Putamen (tissue), 1 donor: ENCODE results near the gene CRYL1.

Experiments
- DNase-seq: peaks from one replicate; pipeline ENCODE4 v3.0.0-alpha.2; 2016; ENCODE audit warnings: low spot score

Gene CRYL1

GRCh38 chr13:20492641-20493040 lies 33.0 kb downstream of the CRYL1 start:
- DNase-seq: no peak

GRCh38 chr13:20491926-20492435 lies 33.7 kb downstream of the CRYL1 start:
- DNase-seq: no peak

- DNase-seq: no peak
These were observed 36.4 kb downstream of the CRYL1 start for GRCh38 chr13:20489185-20489820.

- DNase-seq: no peak
These were observed 37.7 kb downstream of the CRYL1 start for GRCh38 chr13:20487927-20488326.

GRCh38 chr13:20482787-20483186 lies 42.9 kb downstream of the CRYL1 start:
- DNase-seq: no peak

- no peak for DNase-seq
These were observed 43.3 kb downstream of the CRYL1 start for GRCh38 chr13:20482275-20482761.

- no peak for DNase-seq
These were observed 48.3 kb downstream of the CRYL1 start for GRCh38 chr13:20477394-20477793.

- DNase-seq: no peak
These were observed 49.5 kb downstream of the CRYL1 start for GRCh38 chr13:20475927-20476691.

- DNase-seq: no peak
These were observed 51.1 kb downstream of the CRYL1 start for GRCh38 chr13:20474515-20474914.

GRCh38 chr13:20473888-20474287 lies 51.8 kb downstream of the CRYL1 start:
- DNase-seq: no peak

- DNase-seq: no peak
These were observed 52.5 kb downstream of the CRYL1 start for GRCh38 chr13:20473139-20473538.

- no peak for DNase-seq
These were observed 53.1 kb downstream of the CRYL1 start for GRCh38 chr13:20472531-20472930.

- no peak for DNase-seq
These were observed 55.5 kb downstream of the CRYL1 start for GRCh38 chr13:20470136-20470535.

GRCh38 chr13:20466371-20466770 lies 59.3 kb downstream of the CRYL1 start:
- DNase-seq: no peak

GRCh38 chr13:20465218-20465879 lies 60.3 kb downstream of the CRYL1 start:
- DNase-seq: no peak

- DNase-seq: no peak
These were observed 62.7 kb downstream of the CRYL1 start for GRCh38 chr13:20462921-20463320.

- no peak for DNase-seq
These were observed 63.1 kb downstream of the CRYL1 start for GRCh38 chr13:20462533-20462915.

GRCh38 chr13:20461860-20462532 lies 63.7 kb downstream of the CRYL1 start:
- no peak for DNase-seq

GRCh38 chr13:20461481-20461859 lies 64.2 kb downstream of the CRYL1 start:
- no peak for DNase-seq

- DNase-seq: no peak
These were observed 64.9 kb downstream of the CRYL1 start for GRCh38 chr13:20460761-20461160.

GRCh38 chr13:20457670-20458069 lies 68.0 kb downstream of the CRYL1 start:
- no peak for DNase-seq

- no peak for DNase-seq
These were observed 68.9 kb downstream of the CRYL1 start for GRCh38 chr13:20456737-20457136.
